Fibroblast of villous mesenchyme (primary cell): ENCODE results near the gene KIRREL3. TPM values are rescaled to one million over a fixed set of nuclear protein-coding genes. Genes with fewer than 3 reads are reported as not detected.
"Not testable (repeated sequence)": the region's sequence is repeated elsewhere in the genome, so short reads cannot be mapped to it uniquely, and the experiment has no call there.

Experiments
- DNase-seq: peaks from one replicate; pipeline ENCODE4 v3.0.0-alpha.2; 2010; ENCODE audit warnings: low read depth
- H3K4me3 ChIP-seq: 2 replicates; pipeline ENCODE4 v1.5.1; 2011; ENCODE audit warnings: low read depth, mild to moderate bottlenecking, low read length
- CTCF ChIP-seq: IDR thresholded peaks from 2 replicates; pipeline ENCODE4 v1.5.1; 2012; ENCODE audit warnings: low read depth, mild to moderate bottlenecking, low read length; ENCODE audit not compliant: insufficient read depth
- total RNA-seq: library from RNA; depleted of rRNA; stranded (reverse); fragments of >200 nt; gene quantifications from 2 replicates; pipeline ENCODE4 v1.2.3, GENCODE V29; 2012

Gene KIRREL3
- total RNA-seq, 1 donor, result 9.9 TPM

- no peak overlapping the region for H3K4me3 ChIP-seq
- DNase-seq, result no peak
- TF ChIP-seq CTCF, result peak; percentile 28
Observed at GRCh38 chr11:126391970-126392632, 608.5 kb downstream of the KIRREL3 start.

GRCh38 chr11:126391286-126391954 lies 609.1 kb downstream of the KIRREL3 start:
- no peak for TF ChIP-seq CTCF
- no peak overlapping the region for H3K4me3 ChIP-seq
- no peak for DNase-seq

- no peak for DNase-seq
- H3K4me3 ChIP-seq, result no peak overlapping the region
- no peak for TF ChIP-seq CTCF
Observed at GRCh38 chr11:126390272-126390867, 610.2 kb downstream of the KIRREL3 start.

- no peak for TF ChIP-seq CTCF
- DNase-seq, result no peak
- H3K4me3 ChIP-seq, result no peak overlapping the region
Observed at GRCh38 chr11:126387857-126388256, 612.7 kb downstream of the KIRREL3 start.

- DNase-seq, result not testable (repeated sequence)
Observed at GRCh38 chr11:126386729-126387071, 613.9 kb downstream of the KIRREL3 start.

GRCh38 chr11:126385991-126386728 lies 614.4 kb downstream of the KIRREL3 start:
- no peak for DNase-seq
- no peak for TF ChIP-seq CTCF

More at GRCh38 chr11:126386729-126387071, 613.9 kb downstream of the KIRREL3 start:
- not testable (repeated sequence) for H3K4me3 ChIP-seq

More at GRCh38 chr11:126385991-126386728, 614.4 kb downstream of the KIRREL3 start:
- no peak overlapping the region for H3K4me3 ChIP-seq
